Stimulated activated CD4-positive, alpha-beta T cell treated with anti-CD3 and anti-CD28 coated beads, Interleukin-15, amount 100 ng/mL, for 1 hour (primary cell): ENCODE data around the gene PLCB2.

Experiments used
- DNase-seq, 2 donors: peaks; one replicate each; pipeline ENCODE4 v3.0.0-alpha.2; 2020; ENCODE audit warnings: low read depth in 1 of 2, low spot score in 1 of 2

Gene PLCB2

DNA sequence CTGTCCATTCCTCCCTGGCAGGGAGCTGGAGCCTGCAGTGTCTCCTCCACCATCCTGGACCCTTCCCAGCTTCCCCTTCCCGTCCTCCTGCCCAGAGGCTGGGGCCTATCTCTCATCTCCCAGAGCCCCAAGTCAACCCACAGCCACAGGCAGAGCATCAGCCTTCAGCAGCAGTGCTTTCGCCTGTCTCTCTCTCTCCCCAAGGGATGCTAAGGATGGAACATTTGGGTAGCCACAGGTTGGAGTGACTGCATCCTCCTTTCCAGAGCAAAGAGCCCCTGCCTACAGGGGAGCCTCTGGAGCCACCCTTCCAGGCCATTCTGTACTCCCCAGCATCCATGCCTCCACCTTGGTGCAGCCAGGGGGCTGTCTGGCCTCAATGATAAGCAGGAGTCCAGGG is 4.2 kb downstream of the PLCB2 start:
- DNase-seq = no peak

DNA sequence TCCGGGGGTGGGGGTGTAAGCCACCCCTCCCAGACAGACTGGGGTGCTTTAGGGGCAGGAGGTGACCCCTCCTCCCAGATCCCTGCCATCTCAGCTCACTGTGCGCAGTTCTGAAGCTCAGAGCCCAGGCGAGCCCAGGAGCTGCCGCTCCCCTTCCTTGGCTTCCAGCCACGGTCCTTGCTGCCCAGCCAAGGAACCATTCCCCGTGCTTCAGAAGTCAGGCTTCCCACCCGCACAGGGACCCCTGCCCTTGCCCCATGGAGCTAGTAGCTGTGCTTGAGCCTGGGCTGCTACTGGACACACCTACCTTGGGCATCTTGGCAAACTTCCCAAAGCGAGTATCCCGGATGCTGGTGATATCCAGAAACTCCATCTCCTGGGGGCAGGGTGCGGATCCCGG is 4.8 kb downstream of the PLCB2 start:
- DNase-seq = no peak

DNA sequence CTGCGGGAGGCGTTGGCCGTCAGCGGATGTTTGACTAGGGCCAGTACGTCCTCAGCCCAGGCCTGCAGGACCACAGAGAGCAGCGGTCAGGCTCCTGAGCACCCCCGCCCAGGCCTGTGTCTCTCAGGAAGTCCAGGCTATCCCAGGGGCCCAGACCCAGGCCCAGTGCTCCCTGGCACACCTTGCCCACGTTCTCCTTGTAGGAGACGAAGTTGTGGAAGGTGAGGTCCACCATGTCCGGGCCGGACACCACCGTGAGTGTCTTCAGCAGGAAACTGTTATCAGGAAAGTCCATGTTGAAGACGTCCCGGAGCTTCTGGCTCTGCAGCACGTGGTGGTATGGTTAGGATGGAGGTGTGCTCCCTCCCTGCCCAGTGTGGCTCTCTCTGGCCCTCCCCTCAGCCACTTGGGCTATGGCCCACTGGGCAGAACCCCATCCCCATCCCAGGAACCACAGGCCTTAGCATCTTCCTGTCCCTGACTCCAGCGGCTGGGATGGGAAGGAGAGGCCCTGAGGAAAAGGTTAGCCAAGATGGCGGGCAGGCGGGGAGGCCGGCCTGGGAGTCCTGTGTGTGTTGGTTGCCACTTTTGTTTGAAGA is 5.3 kb downstream of the PLCB2 start:
- no peak for DNase-seq

GRCh38 chr15:40301467-40302179 is 6.1 kb downstream of the PLCB2 start:
- no peak for DNase-seq

GRCh38 chr15:40300771-40301170 is 7.0 kb downstream of the PLCB2 start:
- no peak for DNase-seq

DNA sequence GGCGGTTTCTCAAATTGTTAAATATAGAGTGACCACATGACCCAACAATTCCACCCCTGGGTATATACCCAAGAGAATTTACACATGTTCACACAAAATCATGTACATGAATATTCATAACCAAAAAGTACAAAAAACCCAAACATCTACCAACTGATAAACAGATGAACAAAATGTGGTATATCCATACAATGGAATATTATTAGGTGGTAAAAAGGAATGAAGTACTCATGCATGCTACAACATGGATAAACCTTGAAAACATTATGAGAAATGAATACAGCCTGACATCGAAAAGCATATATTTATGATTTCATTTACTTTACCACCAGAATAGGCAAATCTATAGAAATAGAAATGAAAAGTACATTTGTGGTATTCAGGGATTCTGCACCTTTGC is 7.4 kb downstream of the PLCB2 start:
- no peak for DNase-seq

GRCh38 chr15:40298216-40298935 is 9.4 kb downstream of the PLCB2 start:
- no peak for DNase-seq

DNA sequence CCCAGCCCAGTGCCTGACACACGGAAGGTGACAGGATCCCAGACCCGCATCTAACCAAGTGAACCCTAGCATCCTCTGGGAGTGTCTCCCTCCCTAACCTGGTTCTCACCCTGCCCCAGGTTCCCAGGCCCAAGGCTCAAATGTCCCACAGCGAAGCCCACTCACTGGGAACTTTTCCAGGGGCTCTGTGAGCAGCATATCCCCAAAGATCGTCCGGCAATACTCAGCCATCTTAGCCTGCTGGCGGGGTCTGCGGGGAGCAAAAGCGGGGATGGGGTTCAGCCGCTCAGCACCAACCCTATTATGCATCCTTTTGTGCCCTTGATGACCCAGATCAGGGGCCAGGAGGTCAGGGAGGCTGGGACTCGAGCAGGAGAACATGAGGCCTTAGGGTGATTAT is 10.4 kb downstream of the PLCB2 start:
- no peak for DNase-seq

GRCh38 chr15:40296561-40297230 is 11.0 kb downstream of the PLCB2 start:
- no peak for DNase-seq

DNA sequence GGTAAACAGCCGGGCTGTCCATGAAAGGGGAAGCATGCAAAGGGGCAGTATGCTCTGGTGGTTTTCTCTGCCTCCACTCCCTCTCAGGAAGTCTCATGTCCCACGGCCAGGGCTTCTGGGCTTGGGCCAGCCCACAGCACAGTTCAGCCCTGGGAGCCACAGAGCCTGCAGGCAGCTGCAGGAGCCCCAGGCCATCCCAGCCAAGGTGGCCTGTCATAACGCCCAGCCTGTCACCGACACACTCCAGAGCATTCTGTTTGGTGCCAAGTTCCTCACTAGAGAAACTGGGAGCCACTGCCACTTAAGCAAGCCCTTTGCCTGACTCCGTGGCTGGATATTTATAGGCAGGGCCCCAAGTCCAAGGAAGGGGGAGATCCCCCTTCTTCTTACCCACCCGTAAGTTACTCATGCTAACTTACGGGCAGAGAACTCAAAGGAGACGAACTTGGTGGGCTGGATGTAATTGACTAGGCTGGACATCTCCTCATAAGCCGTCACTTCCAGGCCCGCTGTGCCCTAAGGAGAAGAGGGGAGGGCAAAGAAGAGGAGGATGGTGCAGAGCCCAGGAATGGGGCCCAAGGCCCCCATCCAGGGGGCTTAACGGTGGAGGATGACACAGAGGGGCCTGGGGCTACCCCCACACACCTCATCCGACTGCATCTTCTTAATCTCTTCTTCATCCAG is 11.7 kb downstream of the PLCB2 start:
- DNase-seq = no peak

GRCh38 chr15:40295297-40295696 is 12.4 kb downstream of the PLCB2 start:
- no peak for DNase-seq

- DNase-seq = no peak
Observed at GRCh38 chr15:40293905-40294895, 13.5 kb downstream of the PLCB2 start.

DNA sequence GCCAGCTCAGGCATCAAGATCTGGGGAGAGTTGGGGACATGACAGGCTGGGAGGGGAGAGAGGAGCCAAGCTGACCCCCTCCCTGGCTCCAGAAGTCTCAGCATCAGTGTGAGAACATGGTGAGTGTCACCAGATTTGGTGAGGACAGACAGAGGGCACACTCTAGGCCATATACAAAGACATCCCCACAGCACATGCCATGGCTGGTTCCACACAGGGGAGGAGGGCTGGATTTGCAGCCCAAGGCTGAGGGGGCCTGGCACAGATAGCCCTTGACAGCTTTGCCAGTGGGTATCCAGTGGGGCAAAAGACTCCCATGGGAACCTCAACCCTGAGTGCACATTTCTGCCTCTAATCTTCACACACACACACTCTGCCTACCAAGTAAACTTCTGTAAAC is 14.7 kb downstream of the PLCB2 start:
- DNase-seq = no peak

DNA sequence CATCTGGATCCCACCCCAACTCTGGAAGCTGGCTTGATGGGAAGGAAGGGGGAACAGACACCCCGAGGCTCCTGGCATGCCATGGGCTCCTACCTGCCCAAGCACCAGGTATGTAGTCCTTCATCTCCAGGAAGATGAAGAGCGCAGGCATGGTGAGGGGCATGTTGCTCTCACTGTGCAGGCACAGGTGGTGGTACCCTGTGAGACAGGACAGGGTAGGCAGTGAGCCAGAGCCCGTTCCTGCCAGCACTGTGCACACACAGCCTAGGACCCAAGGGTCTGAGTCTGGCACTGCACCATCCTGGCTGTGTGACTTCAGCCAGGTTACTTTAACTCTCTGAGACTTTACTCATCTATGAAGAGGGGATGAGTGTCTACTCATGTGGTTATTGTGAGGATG is 15.5 kb downstream of the PLCB2 start:
- no peak for DNase-seq

GRCh38 chr15:40290918-40291574 is 16.7 kb downstream of the PLCB2 start:
- no peak for DNase-seq

GRCh38 chr15:40290545-40290917 is 17.2 kb downstream of the PLCB2 start:
- DNase-seq = no peak

GRCh38 chr15:40289140-40289775 is 18.5 kb downstream of the PLCB2 start:
- no peak for DNase-seq

- DNase-seq = no peak
Observed at GRCh38 chr15:40287968-40288367, 19.8 kb downstream of the PLCB2 start.

GRCh38 chr15:40287505-40287904 is 20.2 kb downstream of the PLCB2 start:
- no peak for DNase-seq
